Measurements from ENCODE around the gene SYNPO2.

- TF ChIP-seq POLR2A (IDR thresholded peaks at IDR 0.05) (no peak), POLR2AphosphoS5 (IDR thresholded peaks at IDR 0.05; ENCODE audit: insufficient read depth in 1 of 2, low read depth in 1 of 2) (no peak), CTCF (IDR thresholded peaks at IDR 0.05) (no peak)
These were observed 170.6 kb downstream of the SYNPO2 start for GRCh38 chr4:119059221-119059620.

Data from vagina (tissue), 2 donors.